Measurements from ENCODE around the gene CFAP99. TPM values are rescaled to one million over a fixed set of nuclear protein-coding genes. Genes with fewer than 3 reads are reported as not detected.

Gene CFAP99
- total RNA-seq, 1 donor from 2014 or later, result not detected

DNA sequence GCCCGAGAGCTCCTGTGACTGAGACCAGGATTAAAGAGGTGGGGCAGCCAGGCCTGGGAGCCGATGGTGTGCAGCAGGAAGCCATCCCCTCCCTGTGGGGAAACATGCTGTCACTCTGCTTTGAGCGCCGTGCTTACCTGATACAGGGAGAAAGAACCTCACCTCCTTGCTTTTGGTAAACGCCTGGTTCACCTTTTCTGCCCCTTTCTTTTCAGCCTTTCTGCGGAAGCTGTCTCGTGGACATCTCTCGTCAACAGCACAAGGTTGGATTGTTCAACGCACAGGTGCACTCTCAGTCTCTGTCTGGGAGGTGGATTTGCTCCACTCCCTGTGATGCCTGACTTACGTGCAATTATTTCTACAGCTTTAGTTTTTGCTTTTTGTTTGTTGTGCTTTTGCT lies 12.3 kb upstream of the CFAP99 start:
- no peak for DNase-seq (ENCODE audit: low read depth)
- TF ChIP-seq, protein P1, sequence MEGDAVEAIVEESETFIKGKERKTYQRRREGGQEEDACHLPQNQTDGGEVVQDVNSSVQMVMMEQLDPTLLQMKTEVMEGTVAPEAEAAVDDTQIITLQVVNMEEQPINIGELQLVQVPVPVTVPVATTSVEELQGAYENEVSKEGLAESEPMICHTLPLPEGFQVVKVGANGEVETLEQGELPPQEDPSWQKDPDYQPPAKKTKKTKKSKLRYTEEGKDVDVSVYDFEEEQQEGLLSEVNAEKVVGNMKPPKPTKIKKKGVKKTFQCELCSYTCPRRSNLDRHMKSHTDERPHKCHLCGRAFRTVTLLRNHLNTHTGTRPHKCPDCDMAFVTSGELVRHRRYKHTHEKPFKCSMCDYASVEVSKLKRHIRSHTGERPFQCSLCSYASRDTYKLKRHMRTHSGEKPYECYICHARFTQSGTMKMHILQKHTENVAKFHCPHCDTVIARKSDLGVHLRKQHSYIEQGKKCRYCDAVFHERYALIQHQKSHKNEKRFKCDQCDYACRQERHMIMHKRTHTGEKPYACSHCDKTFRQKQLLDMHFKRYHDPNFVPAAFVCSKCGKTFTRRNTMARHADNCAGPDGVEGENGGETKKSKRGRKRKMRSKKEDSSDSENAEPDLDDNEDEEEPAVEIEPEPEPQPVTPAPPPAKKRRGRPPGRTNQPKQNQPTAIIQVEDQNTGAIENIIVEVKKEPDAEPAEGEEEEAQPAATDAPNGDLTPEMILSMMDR (conservative IDR thresholded peaks at IDR 0.05; ENCODE audit: low read depth, low read length), result no peak
- no peak overlapping the region for H3K4me3 ChIP-seq (ENCODE audit: low read depth, low read length)

DNA sequence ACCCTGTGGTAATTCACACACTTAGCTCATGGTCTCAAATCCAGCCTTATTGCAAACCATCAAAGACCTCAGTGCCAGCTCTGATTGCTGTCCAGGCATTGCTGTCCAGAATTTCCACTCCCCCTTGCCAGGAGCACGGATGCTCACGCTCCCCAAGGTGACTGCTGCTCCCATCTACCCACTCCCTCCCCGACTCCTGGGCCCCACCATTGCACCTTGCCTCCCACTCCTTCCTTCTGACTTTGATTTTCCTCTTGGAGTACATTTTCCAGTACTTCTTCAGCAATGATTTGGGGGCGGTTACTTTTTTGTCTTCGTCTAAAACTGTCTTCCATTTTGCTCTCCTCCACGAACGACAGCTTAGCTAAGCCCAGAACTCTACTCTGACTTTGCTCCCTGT lies 11.8 kb upstream of the CFAP99 start:
- TF ChIP-seq, protein P1 (conservative IDR thresholded peaks at IDR 0.05; ENCODE audit: low read depth, low read length), result no peak
- H3K4me3 ChIP-seq (ENCODE audit: low read depth, low read length), result no peak overlapping the region
- no peak for DNase-seq (ENCODE audit: low read depth)

DNA sequence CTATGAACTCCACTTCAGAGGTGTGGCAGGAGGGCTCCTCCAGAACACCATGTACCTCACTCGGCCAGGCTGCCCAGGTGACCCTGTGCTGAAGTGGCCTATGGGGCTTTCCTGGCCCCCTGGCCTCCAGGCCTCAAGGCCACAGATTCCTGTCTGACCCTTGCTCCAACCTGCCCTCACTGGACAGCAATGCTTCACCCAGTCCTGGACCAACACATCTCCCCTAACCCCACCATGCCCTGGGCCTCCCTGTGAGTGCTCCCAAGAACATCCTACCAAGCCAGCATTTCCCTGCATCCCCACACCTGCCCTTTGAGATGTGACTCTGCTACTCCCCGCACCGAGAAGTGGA lies 10.8 kb upstream of the CFAP99 start:
- no peak overlapping the region for H3K4me3 ChIP-seq (ENCODE audit: low read depth, low read length)
- TF ChIP-seq, protein P1 (conservative IDR thresholded peaks at IDR 0.05; ENCODE audit: low read depth, low read length), result no peak
- DNase-seq (ENCODE audit: low read depth), result no peak

DNA sequence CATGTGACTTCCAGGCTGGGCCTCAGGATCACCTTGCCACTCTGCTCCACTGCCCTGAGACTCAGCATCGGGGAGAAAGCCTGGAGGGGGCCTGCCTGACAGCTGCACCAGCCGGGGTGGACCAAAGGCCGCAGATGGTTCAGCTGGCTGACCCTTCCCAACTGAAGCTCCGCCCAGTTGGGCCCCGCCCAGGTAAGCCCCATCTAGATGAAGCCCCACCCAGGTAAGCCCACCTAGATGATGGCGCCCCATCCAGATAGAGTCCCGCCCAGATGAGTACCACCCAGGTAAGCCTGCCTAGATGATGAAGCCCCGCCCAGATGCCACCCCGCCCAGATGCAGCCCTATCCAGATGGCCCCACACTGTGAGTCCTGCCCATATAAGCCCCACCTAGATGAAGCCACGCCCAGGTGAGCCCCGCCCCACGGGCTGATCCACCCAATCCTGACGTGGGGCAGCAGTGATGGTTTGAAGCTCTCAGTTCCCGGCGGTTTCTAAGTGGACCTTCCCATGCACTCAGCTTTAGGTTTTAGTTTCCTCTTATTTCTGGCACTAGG lies 10.3 kb upstream of the CFAP99 start:
- TF ChIP-seq, protein P1 (conservative IDR thresholded peaks at IDR 0.05; ENCODE audit: low read depth, low read length), result no peak
- DNase-seq (ENCODE audit: low read depth), result no peak
- no peak overlapping the region for H3K4me3 ChIP-seq (ENCODE audit: low read depth, low read length)

DNA sequence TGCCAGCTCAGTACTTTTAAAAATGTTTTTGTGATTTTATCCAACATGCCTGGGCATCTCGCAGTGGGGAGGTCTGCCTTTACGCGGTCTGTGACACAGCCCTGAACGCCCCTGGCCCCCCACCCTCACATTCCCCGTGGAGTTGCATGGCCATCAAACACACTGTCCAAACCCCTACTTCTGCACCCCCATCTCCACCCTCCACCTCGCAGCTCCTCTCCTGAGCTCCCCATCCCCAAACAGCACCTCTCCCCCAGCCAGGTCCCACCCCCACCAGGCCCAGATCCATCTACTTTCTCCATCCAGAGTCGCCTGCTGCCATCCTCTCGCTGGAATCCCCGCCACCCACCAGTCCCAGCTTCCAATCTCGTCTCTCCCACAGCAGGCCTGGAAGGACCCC lies 9.8 kb upstream of the CFAP99 start:
- H3K4me3 ChIP-seq (ENCODE audit: low read depth, low read length), result no peak overlapping the region
- DNase-seq (ENCODE audit: low read depth), result no peak
- TF ChIP-seq, protein P1 (conservative IDR thresholded peaks at IDR 0.05; ENCODE audit: low read depth, low read length), result no peak

DNA sequence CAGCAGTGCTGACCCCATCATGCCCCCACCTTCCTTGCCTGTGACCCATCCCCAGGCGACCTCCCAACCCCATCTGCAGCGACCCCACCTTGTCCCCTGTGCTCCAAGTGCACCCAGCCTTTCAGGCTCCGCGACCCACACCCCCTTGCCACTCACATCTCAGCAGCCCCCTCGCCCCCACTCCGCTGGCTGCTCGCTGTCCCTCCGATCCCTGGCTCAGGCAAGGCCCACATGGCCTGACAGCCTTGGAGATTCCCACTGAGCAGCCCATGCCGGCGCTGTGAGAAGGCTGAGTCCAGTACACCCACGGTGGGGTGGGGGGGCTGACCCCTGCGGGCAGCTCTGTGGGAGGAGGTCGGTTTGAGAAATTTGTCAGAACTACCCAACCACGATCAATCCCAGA lies 9.4 kb upstream of the CFAP99 start:
- DNase-seq (ENCODE audit: low read depth), result no peak
- H3K4me3 ChIP-seq (ENCODE audit: low read depth, low read length), result no peak overlapping the region
- TF ChIP-seq, protein P1 (conservative IDR thresholded peaks at IDR 0.05; ENCODE audit: low read depth, low read length), result no peak

DNA sequence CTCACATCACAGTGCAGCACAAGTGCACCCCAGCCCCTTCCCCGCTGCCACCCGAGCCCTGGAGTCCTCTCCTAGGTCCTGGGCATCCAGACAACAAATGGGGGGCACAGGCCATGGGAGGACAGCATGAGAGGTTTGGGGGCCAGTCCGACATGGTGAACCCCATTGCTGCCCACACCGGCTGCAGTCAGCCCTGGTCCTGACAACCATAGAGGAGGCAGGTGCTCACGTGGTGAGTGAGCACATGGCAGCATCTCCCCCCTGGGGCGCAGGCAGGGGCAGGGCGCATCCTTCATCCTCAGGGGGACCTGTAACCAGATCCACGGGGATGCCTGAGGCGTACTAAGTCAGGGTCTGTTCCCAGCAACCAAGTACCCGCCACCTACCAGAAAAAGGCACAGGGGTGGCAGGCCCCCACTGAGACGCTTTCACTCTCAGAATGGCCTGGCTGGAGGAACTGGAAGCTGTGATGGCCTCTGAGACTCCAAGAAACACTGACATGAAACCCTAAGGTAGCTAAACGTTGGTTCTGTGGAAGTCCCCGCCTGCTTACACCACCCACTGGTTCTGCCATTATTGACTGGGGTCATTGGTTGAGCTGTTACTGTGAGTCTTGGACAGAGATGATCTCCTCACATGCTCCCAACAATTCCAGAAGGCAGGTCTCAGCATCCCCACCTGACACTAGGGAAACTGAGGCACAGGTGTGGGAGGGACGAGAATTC lies 6.8 kb upstream of the CFAP99 start:
- TF ChIP-seq, protein P1 (conservative IDR thresholded peaks at IDR 0.05; ENCODE audit: low read depth, low read length), result no peak
- H3K4me3 ChIP-seq (ENCODE audit: low read depth, low read length), result peak overlapping the region; percentile 54
- DNase-seq (ENCODE audit: low read depth), result no peak
